SH-SY5Y (cell line): Measurements from ENCODE around the gene MYD88.

ENCODE experiments used
- GATA2 ChIP-seq: IDR thresholded peaks from 2 replicates; pipeline ENCODE4 v1.6.1; 2011; ENCODE audit warnings: mild to moderate bottlenecking, low read depth, low read length
- GATA3 ChIP-seq: IDR thresholded peaks from 2 replicates; pipeline ENCODE4 v1.6.1; 2011; ENCODE audit warnings: low read depth, mild to moderate bottlenecking, low read length, moderate library complexity

DNA sequence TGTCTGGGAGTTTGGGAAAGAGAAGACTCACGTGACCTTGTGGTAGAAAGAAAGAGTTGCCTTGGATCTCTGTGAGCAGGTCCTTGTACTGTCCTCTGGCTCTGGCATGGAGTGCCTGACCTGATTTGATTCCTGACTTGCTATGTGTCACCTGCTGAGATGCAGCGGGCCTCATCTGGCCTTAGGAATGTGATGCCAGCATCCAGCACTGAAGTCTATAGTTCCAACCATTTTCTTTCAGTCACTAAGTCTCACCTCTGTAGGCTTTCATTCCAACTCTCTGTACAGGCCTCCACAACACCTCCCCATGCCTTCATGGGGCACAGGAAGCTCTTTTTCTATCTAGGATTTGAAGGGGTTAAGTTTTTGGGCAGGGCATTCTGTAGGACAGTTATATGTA, 14.8 kb downstream of the MYD88 start:
- TF ChIP-seq GATA2: no peak
- no peak for TF ChIP-seq GATA3
